Measurements from ENCODE around the gene RAD9A. TPM values are rescaled to one million over a fixed set of nuclear protein-coding genes. Genes with fewer than 3 reads are reported as not detected.

RAD9A gene
- total and polyA plus RNA-seq, 2 of the 4 experiments (the other 2 are of a cell fraction): 2.0 to 10.3 TPM

DNA sequence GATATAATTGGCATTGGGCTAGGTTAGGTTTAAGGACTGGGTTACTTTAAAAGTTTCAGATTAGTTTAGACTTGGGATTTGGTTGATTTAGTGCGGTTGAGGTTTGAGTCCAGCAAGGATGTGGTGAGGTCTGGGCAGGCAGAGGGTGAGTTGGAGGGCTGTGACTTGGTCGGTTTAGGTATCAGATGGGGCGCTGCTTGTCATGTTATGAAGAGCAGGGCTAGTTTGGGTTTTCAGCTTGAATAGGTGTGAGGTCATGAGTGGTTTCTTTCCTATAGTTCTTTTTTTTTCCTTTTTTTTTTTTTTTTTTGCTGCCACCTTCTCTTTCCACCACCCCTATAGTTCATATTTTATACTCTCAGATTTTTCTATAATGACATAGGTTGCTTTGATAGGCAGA is 23.2 kb upstream of the RAD9A start:
- H2BK15ac ChIP-seq (ENCODE audit: low read depth, low read length): no peak overlapping the region; the same call in 2 of the 3 replicates
- H2AFZ ChIP-seq (replicated peaks; ENCODE audit: low read length, poor library complexity): no peak overlapping the region
- no peak overlapping the region for H4K8ac ChIP-seq (ENCODE audit: low read depth in 2 of 2, low read length in 2 of 2)
- peak overlapping the region; percentile 79 for H3K4ac ChIP-seq (ENCODE audit: low read depth, low read length)
- no peak for ATAC-seq (ENCODE audit: low read depth)
- peak overlapping the region; percentile 57; the same call in 1 of the 2 replicates for H2AK5ac ChIP-seq (ENCODE audit: low read depth, low read length)
- H3K18ac ChIP-seq (ENCODE audit: low read depth, low read length): no peak overlapping the region
- peak overlapping the region; percentile 48; the same call in 1 of the 2 replicates for H2BK120ac ChIP-seq (ENCODE audit: low read depth, low read length)
- no peak for DNase-seq
- ChIA-PET CTCF (interaction anchor here (1.6 kb wide), 1 partner anchor 17 kb away, joined by 4 read pairs; no protein-coding TSS in a partner anchor), POLR2A (ENCODE audit: unreplicated experiment) (no interaction called here)
- H4K20me1 ChIP-seq (ENCODE audit: insufficient read depth, low read length): peaks cover 67% of the 10 kb centered on the region
- no peak overlapping the region for H4K91ac ChIP-seq (ENCODE audit: insufficient read depth, low read depth, low read length)
- H3K27ac ChIP-seq (ENCODE audit: insufficient read depth, low read length): no peak overlapping the region
- H3K9me3 ChIP-seq (ENCODE audit: control insufficient read depth, insufficient read depth, low read length): no peaks in the 10 kb centered on the region
- H3K14ac ChIP-seq (replicated peaks; ENCODE audit: low read depth, low read length): 0 out of 2 replicates have a peak overlapping the region, but pooled peaks have one; percentile 54
- H2BK20ac ChIP-seq (ENCODE audit: low read depth, low read length): peak overlapping the region; percentile 80
- peaks cover 53% of the 10 kb centered on the region for H3K4me1 ChIP-seq (ENCODE audit: control insufficient read depth, insufficient read depth, low read length)
- TF ChIP-seq MXI1 (IDR thresholded peaks at IDR 0.05; ENCODE audit: borderline replicate concordance, low read depth, low read length): no peak
- TF ChIP-seq NFE2L2 (IDR thresholded peaks at IDR 0.05; ENCODE audit: low read depth, low read length): no peak
- no peak for TF ChIP-seq ELK1 (IDR thresholded peaks at IDR 0.05; ENCODE audit: borderline replicate concordance, low read depth, low read length)
- no peak for TF ChIP-seq POLR2A (IDR thresholded peaks at IDR 0.05; ENCODE audit: low read depth, low read length)
- no peak for TF ChIP-seq SMC3 (IDR thresholded peaks at IDR 0.05; ENCODE audit: low read depth, low read length)
- TF ChIP-seq CEBPB (IDR thresholded peaks at IDR 0.05; ENCODE audit: low read depth, low read length): no peak
- TF ChIP-seq MAZ (IDR thresholded peaks at IDR 0.05; ENCODE audit: borderline replicate concordance, low read depth, low read length): no peak
- TF ChIP-seq BHLHE40 (IDR thresholded peaks at IDR 0.05; ENCODE audit: low read depth, low read length): no peak
- no peak for TF ChIP-seq RAD21 (IDR thresholded peaks at IDR 0.05; ENCODE audit: low read length)
- no peak for TF ChIP-seq FOS (IDR thresholded peaks at IDR 0.05; ENCODE audit: low read depth, low read length)
- TF ChIP-seq MAFK (IDR thresholded peaks at IDR 0.05; ENCODE audit: low read depth, low read length): no peak
- TF ChIP-seq, protein P1, sequence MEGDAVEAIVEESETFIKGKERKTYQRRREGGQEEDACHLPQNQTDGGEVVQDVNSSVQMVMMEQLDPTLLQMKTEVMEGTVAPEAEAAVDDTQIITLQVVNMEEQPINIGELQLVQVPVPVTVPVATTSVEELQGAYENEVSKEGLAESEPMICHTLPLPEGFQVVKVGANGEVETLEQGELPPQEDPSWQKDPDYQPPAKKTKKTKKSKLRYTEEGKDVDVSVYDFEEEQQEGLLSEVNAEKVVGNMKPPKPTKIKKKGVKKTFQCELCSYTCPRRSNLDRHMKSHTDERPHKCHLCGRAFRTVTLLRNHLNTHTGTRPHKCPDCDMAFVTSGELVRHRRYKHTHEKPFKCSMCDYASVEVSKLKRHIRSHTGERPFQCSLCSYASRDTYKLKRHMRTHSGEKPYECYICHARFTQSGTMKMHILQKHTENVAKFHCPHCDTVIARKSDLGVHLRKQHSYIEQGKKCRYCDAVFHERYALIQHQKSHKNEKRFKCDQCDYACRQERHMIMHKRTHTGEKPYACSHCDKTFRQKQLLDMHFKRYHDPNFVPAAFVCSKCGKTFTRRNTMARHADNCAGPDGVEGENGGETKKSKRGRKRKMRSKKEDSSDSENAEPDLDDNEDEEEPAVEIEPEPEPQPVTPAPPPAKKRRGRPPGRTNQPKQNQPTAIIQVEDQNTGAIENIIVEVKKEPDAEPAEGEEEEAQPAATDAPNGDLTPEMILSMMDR (conservative IDR thresholded peaks at IDR 0.05; ENCODE audit: low read depth, low read length): no peak
- TF ChIP-seq RFX5 (IDR thresholded peaks at IDR 0.05; ENCODE audit: low read depth, low read length): no peak
- no peak for TF ChIP-seq RCOR1 (IDR thresholded peaks at IDR 0.05; ENCODE audit: insufficient replicate concordance, low read length)
- no peak for TF ChIP-seq USF2 (IDR thresholded peaks at IDR 0.05; ENCODE audit: low read depth, low read length)
- no peak for TF ChIP-seq CHD1 (IDR thresholded peaks at IDR 0.05; ENCODE audit: low read depth, low read length)
- no peaks in the 10 kb centered on the region for H3K27me3 ChIP-seq (ENCODE audit: control insufficient read depth, insufficient read depth, low read length)
- intact Hi-C loops (cut with micrococcal nuclease): no loop called here
- WGBS, 2 experiments (ENCODE audit: extremely low coverage in 2 of 2, insufficient read length in 1 of 2): 100% methylated on average over 1 of the region's 3 CpGs; no CpG with 5 or more reads in 1 of the 2 experiments
- no peak overlapping the region for H3K4me2 ChIP-seq (ENCODE audit: low read depth, low read length)
- dilution Hi-C loops (cut with HindIII; ENCODE audit: low sequenced_read_pairs, unreplicated experiment): no loop called here
- in situ Hi-C loops (cut with MboI; ENCODE audit: low sequenced_read_pairs): no loop called here
- H4K5ac ChIP-seq (ENCODE audit: low read depth, low read length): no peak overlapping the region
- H3K36me3 ChIP-seq (ENCODE audit: control insufficient read depth, insufficient read depth, low read length): peaks cover 26% of the 10 kb centered on the region
- H2AK9ac ChIP-seq (replicated peaks; ENCODE audit: low read depth, low read length, poor library complexity): no peak overlapping the region
- H3K9ac ChIP-seq (ENCODE audit: low read depth, low read length): no peak overlapping the region
- peaks cover 5 to 79% of the 10 kb centered on the region in 2 experiments; a peak in 3 of 4 replicates for H3K79me1 ChIP-seq (ENCODE audit: low read depth in 1 of 2, low read length in 2 of 2)
- no TSS peak for BruUV-seq (replicated peaks)
- H3K9me1 ChIP-seq (ENCODE audit: insufficient read depth, low read length): peaks cover 48% of the 10 kb centered on the region
- H3K23ac ChIP-seq (ENCODE audit: low read depth, low read length): peak overlapping the region; percentile 79; the same call in 1 of the 2 replicates
- H2BK5ac ChIP-seq (ENCODE audit: low read depth, low read length, poor library complexity, severe bottlenecking): no peak overlapping the region
- H3K4me3 ChIP-seq (ENCODE audit: insufficient read depth, low read depth, low read length): no peak overlapping the region
- no peak overlapping the region for H3K56ac ChIP-seq (ENCODE audit: extremely low read depth, insufficient read depth, low read length)
